Measurements from ENCODE around the gene ZFP3. TPM values are rescaled to one million over a fixed set of nuclear protein-coding genes. Genes with fewer than 3 reads are reported as not detected.
"Not testable (repeated sequence)": the region's sequence is repeated elsewhere in the genome, so short reads cannot be mapped to it uniquely, and the experiment has no call there.

ZFP3 gene
- total and polyA plus RNA-seq, 8 donors = 1.9 to 5.2 (median 3.2) TPM

GRCh38 chr17:5131146-5131715 lies 53.0 kb downstream of the ZFP3 start:
- TF ChIP-seq CTCF (IDR thresholded peaks at IDR 0.05) = no peak
- FAIRE-seq = no peak
- H3K27me3 ChIP-seq = no peaks in the 10 kb centered on the region
- intact Hi-C loops (cut with DNase I) = no loop called here
- no peaks in the 10 kb centered on the region for H3K36me3 ChIP-seq
- 78 to 88% methylated on average over 7 of the region's 7 CpGs for WGBS, 2 donors
- H3K27ac ChIP-seq = no peak overlapping the region
- H3K4me3 ChIP-seq = no peak overlapping the region
- no peak for DNase-seq
- H3K9me3 ChIP-seq = no peaks in the 10 kb centered on the region
- H3K4me1 ChIP-seq = no peaks in the 10 kb centered on the region
- ATAC-seq = no peak

GRCh38 chr17:5131799-5132502 lies 53.7 kb downstream of the ZFP3 start:
- H3K9me3 ChIP-seq; H3K4me3 ChIP-seq; ATAC-seq; H3K36me3 ChIP-seq; H3K4me1 ChIP-seq; intact Hi-C loops (cut with DNase I); H3K27me3 ChIP-seq; H3K27ac ChIP-seq; FAIRE-seq: not testable (repeated sequence)
- 67 to 71% methylated on average over 16 of the region's 16 CpGs for WGBS, 2 donors
- peak in 2 of 6 donors; percentile 41 to 44 for DNase-seq

- intact Hi-C loops (cut with DNase I); FAIRE-seq; H3K4me1 ChIP-seq; H3K27me3 ChIP-seq; H3K9me3 ChIP-seq; H3K36me3 ChIP-seq; ATAC-seq; H3K4me3 ChIP-seq; DNase-seq; H3K27ac ChIP-seq: not testable (repeated sequence)
- 85 to 86% methylated on average over 15 of the region's 15 CpGs for WGBS, 2 donors
Observed at GRCh38 chr17:5132503-5133225, 54.4 kb downstream of the ZFP3 start.

GRCh38 chr17:5133311-5133710 lies 55.0 kb downstream of the ZFP3 start:
- DNase-seq (no peak), FAIRE-seq (no peak), ATAC-seq (no peak)
- H3K9me3 ChIP-seq = no peaks in the 10 kb centered on the region
- H3K4me3 ChIP-seq = no peak overlapping the region
- H3K4me1 ChIP-seq = no peaks in the 10 kb centered on the region
- H3K27me3 ChIP-seq = no peaks in the 10 kb centered on the region
- no peak for TF ChIP-seq CTCF (IDR thresholded peaks at IDR 0.05)
- intact Hi-C loops (cut with DNase I) = no loop called here
- no peak overlapping the region for H3K27ac ChIP-seq
- no peaks in the 10 kb centered on the region for H3K36me3 ChIP-seq
- 64 to 75% methylated on average over 8 of the region's 8 CpGs for WGBS, 2 donors

- 73 to 80% methylated on average over 8 of the region's 8 CpGs for WGBS, 2 donors
- ATAC-seq; H3K36me3 ChIP-seq; H3K27me3 ChIP-seq; intact Hi-C loops (cut with DNase I); DNase-seq; H3K4me3 ChIP-seq; H3K9me3 ChIP-seq; FAIRE-seq; H3K27ac ChIP-seq; H3K4me1 ChIP-seq: not testable (repeated sequence)
Observed at GRCh38 chr17:5133961-5134360, 55.7 kb downstream of the ZFP3 start.

GRCh38 chr17:5134571-5134970 lies 56.3 kb downstream of the ZFP3 start:
- intact Hi-C loops (cut with DNase I); H3K4me1 ChIP-seq; ATAC-seq; H3K36me3 ChIP-seq; FAIRE-seq; DNase-seq; H3K27me3 ChIP-seq; H3K4me3 ChIP-seq; H3K9me3 ChIP-seq; H3K27ac ChIP-seq: not testable (repeated sequence)
- WGBS, 2 donors = 68 to 77% methylated on average over 11 of the region's 11 CpGs

GRCh38 chr17:5135131-5135712 lies 57.0 kb downstream of the ZFP3 start:
- H3K36me3 ChIP-seq; H3K27ac ChIP-seq; H3K27me3 ChIP-seq; H3K4me1 ChIP-seq; FAIRE-seq; intact Hi-C loops (cut with DNase I); DNase-seq; H3K4me3 ChIP-seq; H3K9me3 ChIP-seq; ATAC-seq: not testable (repeated sequence)
- 59 to 74% methylated on average over 8 of the region's 8 CpGs for WGBS, 2 donors

Measured in pancreas (tissue), 10 donors.